ENCODE measurements around the gene LMO1.

GRCh38 chr11:8288824-8289491, 25.3 kb upstream of the LMO1 start:
- TF ChIP-seq YY1 (IDR thresholded peaks at IDR 0.05; ENCODE audit: low read depth), result no peak
- no peak for TF ChIP-seq TCF12 (IDR thresholded peaks at IDR 0.05; ENCODE audit: low read depth)
- TF ChIP-seq RAD21 (IDR thresholded peaks at IDR 0.05; ENCODE audit: low read depth), result no peak
- no peak for TF ChIP-seq REST (IDR thresholded peaks at IDR 0.05; ENCODE audit: low read depth)
- TF ChIP-seq CREB1 (IDR thresholded peaks at IDR 0.05; ENCODE audit: low read depth), result no peak
- TF ChIP-seq EP300 (IDR thresholded peaks at IDR 0.05; ENCODE audit: borderline replicate concordance), result no peak
- no peak for TF ChIP-seq MAX (IDR thresholded peaks at IDR 0.05)
- no peak for TF ChIP-seq TEAD4 (IDR thresholded peaks at IDR 0.05)
- TF ChIP-seq EGR1 (IDR thresholded peaks at IDR 0.05), result no peak
- TF ChIP-seq TAF1 (IDR thresholded peaks at IDR 0.05; ENCODE audit: low read depth), result no peak
- TF ChIP-seq FOXM1 (IDR thresholded peaks at IDR 0.05; ENCODE audit: borderline replicate concordance, low read depth), result no peak
- TF ChIP-seq ZBTB7A (IDR thresholded peaks at IDR 0.05; ENCODE audit: low read depth), result no peak
- no peak for TF ChIP-seq NFIC (IDR thresholded peaks at IDR 0.05)

All from Ishikawa (cell line).